Fibroblast of skin of abdomen (primary cell): ENCODE measurements around the gene GNAO1.

Experiments used
- DNase-seq: peaks from one replicate; pipeline ENCODE4 v3.0.0-alpha.2; 2013

Gene GNAO1

GRCh38 chr16:56337131-56337857, 146.0 kb downstream of the GNAO1 start:
- no peak for DNase-seq

- DNase-seq = no peak
Measured at GRCh38 chr16:56337858-56338325, 146.6 kb downstream of the GNAO1 start.

- DNase-seq = no peak
Measured at GRCh38 chr16:56338566-56339318, 147.5 kb downstream of the GNAO1 start.

GRCh38 chr16:56339431-56340195, 148.3 kb downstream of the GNAO1 start:
- no peak for DNase-seq

GRCh38 chr16:56340416-56340815, 149.1 kb downstream of the GNAO1 start:
- no peak for DNase-seq

- no peak for DNase-seq
Measured at GRCh38 chr16:56340864-56341365, 149.6 kb downstream of the GNAO1 start.

- DNase-seq = no peak
Measured at GRCh38 chr16:56341656-56342399, 150.5 kb downstream of the GNAO1 start.

- DNase-seq = no peak
Measured at GRCh38 chr16:56343661-56344517, 152.6 kb downstream of the GNAO1 start.

GRCh38 chr16:56344518-56345405, 153.5 kb downstream of the GNAO1 start:
- no peak for DNase-seq

GRCh38 chr16:56345406-56346050, 154.2 kb downstream of the GNAO1 start:
- DNase-seq = no peak

- DNase-seq = no peak
Measured at GRCh38 chr16:56346131-56346890, 155.0 kb downstream of the GNAO1 start.

GRCh38 chr16:56347166-56347565, 155.9 kb downstream of the GNAO1 start:
- DNase-seq = no peak

GRCh38 chr16:56347670-56348069, 156.4 kb downstream of the GNAO1 start:
- no peak for DNase-seq

GRCh38 chr16:56348168-56349085, 157.1 kb downstream of the GNAO1 start:
- no peak for DNase-seq

GRCh38 chr16:56349086-56349415, 157.8 kb downstream of the GNAO1 start:
- DNase-seq = no peak

- no peak for DNase-seq
Measured at GRCh38 chr16:56349711-56350161, 158.4 kb downstream of the GNAO1 start.

GRCh38 chr16:56350491-56351405, 159.5 kb downstream of the GNAO1 start:
- DNase-seq = no peak
